PFSK-1 (cell line): ENCODE data around the gene CACUL1.

Experiments
- FOXP2 ChIP-seq: optimal IDR thresholded peaks from 2 replicates; pipeline ENCODE3; 2011; ENCODE audit warnings: borderline replicate concordance, control low read depth, inconsistent platforms; ENCODE audit not compliant: insufficient read depth; ENCODE audit errors: extremely low read length, extremely low read depth
- POLR2AphosphoS5 ChIP-seq: IDR thresholded peaks from 2 replicates; pipeline ENCODE4 v1.6.1; 2012; ENCODE audit warnings: low read depth, mild to moderate bottlenecking, control low read depth, low read length, moderate library complexity
- SIN3A ChIP-seq: IDR thresholded peaks from 2 replicates; pipeline ENCODE4 v1.6.1; 2012; ENCODE audit warnings: mild to moderate bottlenecking, low read length, moderate library complexity, borderline replicate concordance; ENCODE audit not compliant: insufficient read depth
- TAF1 ChIP-seq: IDR thresholded peaks from 2 replicates; pipeline ENCODE4 v1.6.1; 2012; ENCODE audit warnings: low read length, control low read depth, borderline replicate concordance; ENCODE audit not compliant: insufficient read depth
- TF ChIP-seq, protein P1 (sequence below), 2 experiments: IDR thresholded peaks; 2 replicates each; pipeline versions ENCODE4 v1.6.1 to v1.8.0; 2011 to 2012; ENCODE audit warnings: low read depth in 2 of 2, low read length in 2 of 2, control low read depth in 1 of 2, inconsistent platforms in 1 of 2, mild to moderate bottlenecking in 1 of 2, moderate library complexity in 1 of 2; ENCODE audit not compliant: insufficient read depth in 1 of 2

CACUL1 gene

GRCh38 chr10:118763202-118763988 is 8.6 kb upstream of the CACUL1 start:
- TF ChIP-seq FOXP2: no peak
- TF ChIP-seq, protein P1, sequence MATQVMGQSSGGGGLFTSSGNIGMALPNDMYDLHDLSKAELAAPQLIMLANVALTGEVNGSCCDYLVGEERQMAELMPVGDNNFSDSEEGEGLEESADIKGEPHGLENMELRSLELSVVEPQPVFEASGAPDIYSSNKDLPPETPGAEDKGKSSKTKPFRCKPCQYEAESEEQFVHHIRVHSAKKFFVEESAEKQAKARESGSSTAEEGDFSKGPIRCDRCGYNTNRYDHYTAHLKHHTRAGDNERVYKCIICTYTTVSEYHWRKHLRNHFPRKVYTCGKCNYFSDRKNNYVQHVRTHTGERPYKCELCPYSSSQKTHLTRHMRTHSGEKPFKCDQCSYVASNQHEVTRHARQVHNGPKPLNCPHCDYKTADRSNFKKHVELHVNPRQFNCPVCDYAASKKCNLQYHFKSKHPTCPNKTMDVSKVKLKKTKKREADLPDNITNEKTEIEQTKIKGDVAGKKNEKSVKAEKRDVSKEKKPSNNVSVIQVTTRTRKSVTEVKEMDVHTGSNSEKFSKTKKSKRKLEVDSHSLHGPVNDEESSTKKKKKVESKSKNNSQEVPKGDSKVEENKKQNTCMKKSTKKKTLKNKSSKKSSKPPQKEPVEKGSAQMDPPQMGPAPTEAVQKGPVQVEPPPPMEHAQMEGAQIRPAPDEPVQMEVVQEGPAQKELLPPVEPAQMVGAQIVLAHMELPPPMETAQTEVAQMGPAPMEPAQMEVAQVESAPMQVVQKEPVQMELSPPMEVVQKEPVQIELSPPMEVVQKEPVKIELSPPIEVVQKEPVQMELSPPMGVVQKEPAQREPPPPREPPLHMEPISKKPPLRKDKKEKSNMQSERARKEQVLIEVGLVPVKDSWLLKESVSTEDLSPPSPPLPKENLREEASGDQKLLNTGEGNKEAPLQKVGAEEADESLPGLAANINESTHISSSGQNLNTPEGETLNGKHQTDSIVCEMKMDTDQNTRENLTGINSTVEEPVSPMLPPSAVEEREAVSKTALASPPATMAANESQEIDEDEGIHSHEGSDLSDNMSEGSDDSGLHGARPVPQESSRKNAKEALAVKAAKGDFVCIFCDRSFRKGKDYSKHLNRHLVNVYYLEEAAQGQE (IDR thresholded peaks at IDR 0.05; ENCODE audit: insufficient read depth in 1 of 2, low read depth in 2 of 2, low read length in 2 of 2): no peak

DNA sequence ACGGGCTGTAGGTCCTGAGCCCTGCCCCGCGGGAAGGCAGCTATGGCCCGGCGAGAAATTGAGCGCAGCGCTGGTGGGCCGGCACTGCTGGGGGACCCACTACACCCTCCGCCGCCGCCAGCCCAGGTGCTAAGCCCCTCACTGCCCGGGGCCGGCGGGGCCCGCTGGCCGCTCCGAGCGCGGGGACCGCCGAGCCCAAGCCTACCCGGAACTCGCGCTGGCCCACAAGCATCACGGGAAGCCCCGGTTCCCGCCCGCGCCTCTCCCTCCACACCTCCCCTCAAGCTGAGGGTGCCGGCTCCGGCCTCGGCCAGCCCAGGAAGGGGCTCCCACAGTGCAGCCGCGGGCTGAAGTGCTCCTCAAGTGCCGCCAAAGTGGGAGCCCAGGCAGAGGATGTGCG is 5.5 kb upstream of the CACUL1 start:
- TF ChIP-seq, protein P1 (IDR thresholded peaks at IDR 0.05; ENCODE audit: insufficient read depth in 1 of 2, low read depth in 2 of 2, low read length in 2 of 2): no peak
- TF ChIP-seq FOXP2 (no peak), TAF1 (no peak), SIN3A (no peak), POLR2AphosphoS5 (no peak)

- TF ChIP-seq, protein P1 (IDR thresholded peaks at IDR 0.05; ENCODE audit: insufficient read depth in 1 of 2, low read depth in 2 of 2, low read length in 2 of 2): no peak
- TF ChIP-seq SIN3A (no peak), POLR2AphosphoS5 (no peak), TAF1 (no peak), FOXP2 (no peak)
Observed at GRCh38 chr10:118758449-118758848, 3.7 kb upstream of the CACUL1 start.

DNA sequence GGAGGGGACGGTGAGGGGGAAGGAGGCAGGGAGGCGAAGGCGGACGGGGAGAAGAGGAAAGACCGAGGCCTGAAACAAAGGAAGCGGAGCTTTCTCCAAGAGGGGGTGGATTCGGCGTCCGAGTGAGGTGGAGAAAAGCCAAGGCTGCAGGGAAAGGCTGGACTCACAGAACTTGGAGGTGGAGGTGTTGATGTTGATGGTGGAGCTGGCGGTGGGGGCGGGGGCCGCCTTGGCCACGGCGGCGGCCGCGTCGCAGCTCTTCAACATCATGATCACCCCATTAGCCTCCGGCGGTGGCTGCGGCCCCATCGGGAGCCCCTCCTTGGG is 578 bp downstream of the CACUL1 start:
- TF ChIP-seq POLR2AphosphoS5 (no peak), TAF1 (no peak), SIN3A (no peak), FOXP2 (no peak)
- TF ChIP-seq, protein P1 (IDR thresholded peaks at IDR 0.05; ENCODE audit: insufficient read depth in 1 of 2, low read depth in 2 of 2, low read length in 2 of 2): no peak
